Neural progenitor cell (in vitro differentiated cells): Measurements from ENCODE around the gene NR4A2. TPM values are rescaled to one million over a fixed set of nuclear protein-coding genes. Genes with fewer than 3 reads are reported as not detected.

ENCODE experiments used
- DNase-seq: peaks from one replicate; pipeline ENCODE4 v3.0.0-alpha.2; 2016; ENCODE audit warnings: low spot score
- H2AFZ ChIP-seq: fragments of 200-600 bp; sonication (generic); replicated peaks from 2 replicates; pipeline ENCODE4 v1.6.1; 2016; ENCODE audit warnings: antibody characterized with exemption
- H3F3A ChIP-seq: fragments of 200-600 bp; sonication (generic); 2 replicates; pipeline ENCODE4 v1.6.1; 2016; ENCODE audit warnings: antibody characterized with exemption, low read depth
- H3K27ac ChIP-seq: fragments of 200-600 bp; sonication (generic); 2 replicates; pipeline ENCODE4 v1.5.1; 2016; ENCODE audit warnings: mild to moderate bottlenecking
- H3K27me3 ChIP-seq: fragments of 200-600 bp; sonication (generic); 2 replicates; pipeline ENCODE4 v1.6.1; 2016; ENCODE audit warnings: mild to moderate bottlenecking, moderate library complexity
- H3K36me3 ChIP-seq: fragments of 200-600 bp; sonication (generic); 2 replicates; pipeline ENCODE4 v1.5.1; 2016
- H3K4me1 ChIP-seq: fragments of 200-600 bp; sonication (generic); 2 replicates; pipeline ENCODE4 v1.6.1; 2016; ENCODE audit warnings: mixed run types
- H3K4me2 ChIP-seq: fragments of 200-600 bp; sonication (generic); 2 replicates; pipeline ENCODE4 v1.6.1; 2016
- H3K4me3 ChIP-seq: fragments of 200-600 bp; sonication (generic); 2 replicates; pipeline ENCODE4 v1.5.1; 2016
- H3K79me2 ChIP-seq: fragments of 200-600 bp; sonication (generic); 2 replicates; pipeline ENCODE4 v1.6.1; 2016; ENCODE audit warnings: low read depth
- H3K9ac ChIP-seq: fragments of 200-600 bp; sonication (generic); 2 replicates; pipeline ENCODE4 v1.6.1; 2016
- H3K9me3 ChIP-seq: fragments of 200-600 bp; sonication (generic); 2 replicates; pipeline ENCODE4 v1.5.1; 2016; ENCODE audit warnings: low read depth
- H4K20me1 ChIP-seq: fragments of 200-600 bp; sonication (generic); 2 replicates; pipeline ENCODE4 v1.6.1; 2016; ENCODE audit warnings: low read depth
- H3K27ac Mint-ChIP-seq: 3 replicates; pipeline ENCODE4 v1.8.0; 2021; ENCODE audit warnings: mixed read lengths
- H3K27me3 Mint-ChIP-seq: 2 replicates; pipeline ENCODE4 v1.8.0; 2022; ENCODE audit warnings: low read depth, mild to moderate bottlenecking, inconsistent platforms, moderate library complexity, mixed read lengths; ENCODE audit not compliant: insufficient read depth
- H3K36me3 Mint-ChIP-seq: 3 replicates; pipeline ENCODE4 v1.8.0; 2021; ENCODE audit warnings: mixed read lengths
- H3K4me1 Mint-ChIP-seq: 3 replicates; pipeline ENCODE4 v1.8.0; 2021; ENCODE audit warnings: mixed read lengths
- H3K4me3 Mint-ChIP-seq: 3 replicates; pipeline ENCODE4 v1.8.0; 2021; ENCODE audit warnings: mild to moderate bottlenecking, moderate library complexity, mixed read lengths
- H3K9me3 Mint-ChIP-seq: 3 replicates; pipeline ENCODE4 v1.8.0; 2020; ENCODE audit warnings: mixed read lengths
- EZH2 ChIP-seq: fragments of 200-600 bp; sonication (generic); IDR thresholded peaks from 2 replicates; pipeline ENCODE4 v1.6.1; 2017; ENCODE audit warnings: antibody characterized with exemption, mild to moderate bottlenecking, moderate library complexity
- EZH2phosphoT487 ChIP-seq: fragments of 200-600 bp; sonication (generic); IDR thresholded peaks from 2 replicates; pipeline ENCODE4 v1.6.1; 2017; ENCODE audit warnings: antibody characterized with exemption
- total RNA-seq: library from RNA; depleted of rRNA; stranded (reverse); fragments of >200 nt; gene quantifications from 2 replicates; pipeline ENCODE4 v1.2.3, GENCODE V29; 2015; ENCODE audit warnings: low replicate concordance
- TF ChIP-seq, protein P1 (sequence below): fragments of 200-600 bp; sonication (generic); IDR thresholded peaks from 2 replicates; pipeline ENCODE4 v1.5.1; 2017; ENCODE audit warnings: antibody characterized with exemption, mild to moderate bottlenecking

The NR4A2 gene
- total RNA-seq, 1 donor from 2014 or later: 0.56 TPM

DNA sequence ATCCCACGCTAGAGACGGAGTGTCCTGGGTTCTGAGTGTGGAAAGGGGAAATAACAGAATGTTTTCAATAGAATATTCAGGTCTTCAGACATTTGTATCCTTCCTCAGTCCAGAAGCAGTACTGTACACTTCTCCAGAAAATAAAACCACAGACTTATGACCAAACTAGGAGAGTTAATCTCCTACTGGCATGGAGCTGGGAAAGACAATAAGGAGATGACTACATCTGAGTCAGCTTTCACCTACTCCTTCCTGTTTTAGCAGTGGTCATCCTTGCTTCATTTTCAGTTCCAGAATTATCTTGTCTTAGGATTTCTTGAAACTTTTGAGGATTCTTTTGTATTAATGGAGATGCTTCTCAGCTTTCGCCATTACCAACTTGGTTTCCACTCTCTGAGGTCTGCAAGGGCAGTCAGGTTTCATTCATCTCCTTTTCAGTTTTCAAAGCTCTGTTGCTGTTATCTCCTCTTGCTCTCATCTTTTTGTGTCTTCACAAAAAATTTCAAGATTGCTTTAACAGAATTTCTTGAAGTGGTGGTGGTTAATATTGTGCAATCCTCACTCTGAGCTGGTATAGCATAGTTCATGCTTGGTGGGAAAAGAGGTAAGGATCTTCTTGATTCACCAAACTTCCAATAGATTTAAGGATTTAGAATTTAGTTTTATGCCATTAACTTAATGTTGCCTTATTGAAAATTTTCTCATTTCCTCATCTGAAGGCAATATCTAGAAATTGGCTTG lies 23.7 kb upstream of the NR4A2 start:
- TF ChIP-seq, protein P1, sequence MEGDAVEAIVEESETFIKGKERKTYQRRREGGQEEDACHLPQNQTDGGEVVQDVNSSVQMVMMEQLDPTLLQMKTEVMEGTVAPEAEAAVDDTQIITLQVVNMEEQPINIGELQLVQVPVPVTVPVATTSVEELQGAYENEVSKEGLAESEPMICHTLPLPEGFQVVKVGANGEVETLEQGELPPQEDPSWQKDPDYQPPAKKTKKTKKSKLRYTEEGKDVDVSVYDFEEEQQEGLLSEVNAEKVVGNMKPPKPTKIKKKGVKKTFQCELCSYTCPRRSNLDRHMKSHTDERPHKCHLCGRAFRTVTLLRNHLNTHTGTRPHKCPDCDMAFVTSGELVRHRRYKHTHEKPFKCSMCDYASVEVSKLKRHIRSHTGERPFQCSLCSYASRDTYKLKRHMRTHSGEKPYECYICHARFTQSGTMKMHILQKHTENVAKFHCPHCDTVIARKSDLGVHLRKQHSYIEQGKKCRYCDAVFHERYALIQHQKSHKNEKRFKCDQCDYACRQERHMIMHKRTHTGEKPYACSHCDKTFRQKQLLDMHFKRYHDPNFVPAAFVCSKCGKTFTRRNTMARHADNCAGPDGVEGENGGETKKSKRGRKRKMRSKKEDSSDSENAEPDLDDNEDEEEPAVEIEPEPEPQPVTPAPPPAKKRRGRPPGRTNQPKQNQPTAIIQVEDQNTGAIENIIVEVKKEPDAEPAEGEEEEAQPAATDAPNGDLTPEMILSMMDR: no peak
- TF ChIP-seq EZH2 (no peak), EZH2phosphoT487 (no peak)
- no peaks in the 10 kb centered on the region for H3K9me3 ChIP-seq
- peaks cover 2% of the 10 kb centered on the region for H3K27me3 Mint-ChIP-seq
- no peaks in the 10 kb centered on the region for H3K36me3 ChIP-seq
- H3K9me3 Mint-ChIP-seq: no peaks in the 10 kb centered on the region
- H3K4me2 ChIP-seq: no peak overlapping the region
- no peaks in the 10 kb centered on the region for H3K4me1 ChIP-seq
- DNase-seq: no peak
- no peaks in the 10 kb centered on the region for H3F3A ChIP-seq
- H3K9ac ChIP-seq: no peak overlapping the region
- no peaks in the 10 kb centered on the region for H3K27me3 ChIP-seq
- H2AFZ ChIP-seq: no peak overlapping the region
- no peak overlapping the region for H3K4me3 Mint-ChIP-seq
- no peak overlapping the region for H3K27ac Mint-ChIP-seq
- H3K27ac ChIP-seq: no peak overlapping the region
- no peaks in the 10 kb centered on the region for H3K4me1 Mint-ChIP-seq
- H4K20me1 ChIP-seq: no peaks in the 10 kb centered on the region
- H3K4me3 ChIP-seq: no peak overlapping the region
- no peaks in the 10 kb centered on the region for H3K36me3 Mint-ChIP-seq
- no peaks in the 10 kb centered on the region for H3K79me2 ChIP-seq

DNA sequence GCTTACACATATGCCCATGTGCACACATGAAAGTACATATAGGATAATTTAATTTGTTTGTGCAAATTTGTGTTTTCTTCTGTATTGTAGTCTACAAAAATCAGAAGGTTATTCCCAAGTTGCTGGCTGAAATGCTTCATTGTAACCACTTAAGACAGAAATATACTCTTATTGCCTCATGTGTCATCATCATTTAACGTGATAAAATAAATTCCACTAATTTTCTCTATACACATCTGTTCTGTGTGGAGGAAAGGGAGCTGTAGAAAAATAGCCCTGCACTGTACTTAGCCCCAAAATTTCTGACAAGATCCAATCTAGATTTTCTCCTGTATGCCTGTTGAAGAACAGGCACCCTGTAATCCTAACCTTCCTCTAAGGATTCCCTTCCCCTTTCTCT lies 20.4 kb upstream of the NR4A2 start:
- Mint-ChIP-seq H3K27ac (no peak overlapping the region), H3K9me3 (no peaks in the 10 kb centered on the region), H3K4me3 (no peak overlapping the region), H3K27me3 (no peaks in the 10 kb centered on the region), H3K36me3 (no peaks in the 10 kb centered on the region), H3K4me1 (no peaks in the 10 kb centered on the region)
- no peaks in the 10 kb centered on the region for H3K4me1 ChIP-seq
- H3K9me3 ChIP-seq: no peaks in the 10 kb centered on the region
- no peak overlapping the region for H3K4me3 ChIP-seq
- H3F3A ChIP-seq: no peaks in the 10 kb centered on the region
- TF ChIP-seq, protein P1: no peak
- no peak for TF ChIP-seq EZH2
- no peaks in the 10 kb centered on the region for H3K79me2 ChIP-seq
- H3K27ac ChIP-seq: no peak overlapping the region
- no peak for DNase-seq
- no peak overlapping the region for H3K9ac ChIP-seq
- no peaks in the 10 kb centered on the region for H3K36me3 ChIP-seq
- no peaks in the 10 kb centered on the region for H3K27me3 ChIP-seq
- H3K4me2 ChIP-seq: no peak overlapping the region
- H4K20me1 ChIP-seq: no peaks in the 10 kb centered on the region
- H2AFZ ChIP-seq: no peak overlapping the region

DNA sequence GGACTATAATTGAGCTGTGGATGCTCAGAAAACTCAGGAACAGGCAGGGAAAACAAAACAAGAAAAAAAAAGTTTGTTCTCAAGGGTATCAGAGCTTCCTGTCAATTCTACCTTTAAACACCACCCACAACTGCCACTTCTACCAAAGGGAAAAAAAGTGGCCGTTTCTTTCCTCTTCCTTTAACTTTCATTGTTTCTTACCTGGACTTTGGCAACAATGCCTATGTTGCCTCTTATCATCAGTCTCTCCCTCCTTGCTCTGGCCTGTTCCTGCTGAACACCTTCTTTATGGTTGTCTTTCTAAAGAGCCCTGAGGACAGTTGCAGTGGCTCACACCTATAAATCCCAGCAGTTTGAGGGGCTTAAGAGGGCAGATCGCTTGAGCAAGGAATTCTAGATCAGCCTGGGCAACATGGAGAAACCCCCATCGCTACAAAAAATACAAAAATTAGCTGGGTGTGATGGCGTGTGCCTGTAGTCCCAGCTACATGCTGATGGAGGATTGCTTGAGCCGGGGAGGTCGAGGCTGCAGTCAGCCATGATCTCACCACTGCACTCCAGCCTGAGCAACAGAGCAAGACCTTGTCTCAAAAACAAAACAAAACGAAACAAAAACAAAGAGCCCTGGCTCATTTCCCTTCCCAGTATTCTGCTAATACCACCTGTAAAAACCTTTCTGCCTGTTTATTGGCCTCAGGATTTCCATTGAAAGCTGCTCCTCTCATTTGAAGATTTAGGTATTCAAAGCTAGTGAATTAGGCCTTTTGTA lies 18.0 kb upstream of the NR4A2 start:
- no peaks in the 10 kb centered on the region for H3K36me3 Mint-ChIP-seq
- Histone ChIP-seq H3K4me2 (no peak overlapping the region), H3F3A (no peaks in the 10 kb centered on the region), H3K4me1 (no peaks in the 10 kb centered on the region), H3K4me3 (no peak overlapping the region), H3K27me3 (no peaks in the 10 kb centered on the region), H3K9ac (no peak overlapping the region), H3K27ac (no peak overlapping the region), H3K9me3 (no peaks in the 10 kb centered on the region), H3K36me3 (no peaks in the 10 kb centered on the region), H4K20me1 (no peaks in the 10 kb centered on the region), H3K79me2 (no peaks in the 10 kb centered on the region), H2AFZ (no peak overlapping the region)
- no peaks in the 10 kb centered on the region for H3K27me3 Mint-ChIP-seq
- H3K27ac Mint-ChIP-seq: no peak overlapping the region
- no peaks in the 10 kb centered on the region for H3K9me3 Mint-ChIP-seq
- TF ChIP-seq, protein P1: no peak
- TF ChIP-seq EZH2phosphoT487: no peak
- no peak for TF ChIP-seq EZH2
- H3K4me3 Mint-ChIP-seq: no peak overlapping the region
- no peaks in the 10 kb centered on the region for H3K4me1 Mint-ChIP-seq
- DNase-seq: no peak
